ENCODE data around the gene RELN.

RELN gene

GRCh38 chr7:103995554-103995953 is 6.1 kb upstream of the RELN start:
- Histone ChIP-seq H3K4me1 (ENCODE audit: control insufficient read depth, insufficient read depth, low read length) (no peaks in the 10 kb centered on the region), H3K36me3 (ENCODE audit: control insufficient read depth, insufficient read depth, low read length) (no peaks in the 10 kb centered on the region), H3K27me3 (ENCODE audit: control insufficient read depth, insufficient read depth, low read length, poor library complexity, severe bottlenecking) (peaks cover 21% of the 10 kb centered on the region), H3K27ac (ENCODE audit: insufficient read depth, low read depth, low read length, poor library complexity, severe bottlenecking) (no peak overlapping the region), H3K4me3 (ENCODE audit: insufficient read depth, low read depth, low read length) (no peak overlapping the region), H3K9me3 (ENCODE audit: control insufficient read depth, low read length) (no peaks in the 10 kb centered on the region)

GRCh38 chr7:103993551-103993950 is 4.1 kb upstream of the RELN start:
- WGBS, 2 experiments: 71 to 100% methylated on average over 1 of the region's 1 CpG
- Histone ChIP-seq H3K4me1 (ENCODE audit: control insufficient read depth, insufficient read depth, low read length) (peaks cover 5% of the 10 kb centered on the region), H3K27ac (ENCODE audit: insufficient read depth, low read depth, low read length, poor library complexity, severe bottlenecking) (no peak overlapping the region), H3K27me3 (ENCODE audit: control insufficient read depth, insufficient read depth, low read length, poor library complexity, severe bottlenecking) (peaks cover 41% of the 10 kb centered on the region), H3K4me3 (ENCODE audit: insufficient read depth, low read depth, low read length) (no peak overlapping the region), H3K36me3 (ENCODE audit: control insufficient read depth, insufficient read depth, low read length) (no peaks in the 10 kb centered on the region), H3K9me3 (ENCODE audit: control insufficient read depth, low read length) (no peaks in the 10 kb centered on the region)

GRCh38 chr7:103991406-103991805 is 1.9 kb upstream of the RELN start:
- Histone ChIP-seq H3K4me1 (ENCODE audit: control insufficient read depth, insufficient read depth, low read length) (peaks cover 5% of the 10 kb centered on the region), H3K27ac (ENCODE audit: insufficient read depth, low read depth, low read length, poor library complexity, severe bottlenecking) (no peak overlapping the region), H3K9me3 (ENCODE audit: control insufficient read depth, low read length) (no peaks in the 10 kb centered on the region), H3K4me3 (ENCODE audit: insufficient read depth, low read depth, low read length) (no peak overlapping the region), H3K27me3 (ENCODE audit: control insufficient read depth, insufficient read depth, low read length, poor library complexity, severe bottlenecking) (peaks cover 62% of the 10 kb centered on the region), H3K36me3 (ENCODE audit: control insufficient read depth, insufficient read depth, low read length) (no peaks in the 10 kb centered on the region)
- 67 to 73% methylated on average over 1 of the region's 2 CpGs for WGBS, 2 experiments

GRCh38 chr7:103990991-103991390 is 1.5 kb upstream of the RELN start:
- no peak overlapping the region for H3K4me3 ChIP-seq (ENCODE audit: insufficient read depth, low read depth, low read length)
- H3K27ac ChIP-seq (ENCODE audit: insufficient read depth, low read depth, low read length, poor library complexity, severe bottlenecking): no peak overlapping the region
- peaks cover 5% of the 10 kb centered on the region for H3K4me1 ChIP-seq (ENCODE audit: control insufficient read depth, insufficient read depth, low read length)
- H3K9me3 ChIP-seq (ENCODE audit: control insufficient read depth, low read length): no peaks in the 10 kb centered on the region
- peaks cover 65% of the 10 kb centered on the region for H3K27me3 ChIP-seq (ENCODE audit: control insufficient read depth, insufficient read depth, low read length, poor library complexity, severe bottlenecking)
- no peaks in the 10 kb centered on the region for H3K36me3 ChIP-seq (ENCODE audit: control insufficient read depth, insufficient read depth, low read length)
- WGBS, 2 experiments: 48 to 64% methylated on average over 3 to 4 of the region's 4 CpGs

- Histone ChIP-seq H3K4me3 (ENCODE audit: insufficient read depth, low read depth, low read length) (peak overlapping the region; percentile 35), H3K27ac (ENCODE audit: insufficient read depth, low read depth, low read length, poor library complexity, severe bottlenecking) (no peak overlapping the region), H3K9me3 (ENCODE audit: control insufficient read depth, low read length) (no peaks in the 10 kb centered on the region), H3K4me1 (ENCODE audit: control insufficient read depth, insufficient read depth, low read length) (peaks cover 5% of the 10 kb centered on the region), H3K27me3 (ENCODE audit: control insufficient read depth, insufficient read depth, low read length, poor library complexity, severe bottlenecking) (peaks cover 74% of the 10 kb centered on the region), H3K36me3 (ENCODE audit: control insufficient read depth, insufficient read depth, low read length) (no peaks in the 10 kb centered on the region)
- WGBS, 2 experiments: 2 to 3% methylated on average over 80 of the region's 80 CpGs
Measured at GRCh38 chr7:103989785-103990767, 618 bp upstream of the RELN start.

GRCh38 chr7:103988468-103989199 is 824 bp downstream of the RELN start:
- H3K27me3 ChIP-seq (ENCODE audit: control insufficient read depth, insufficient read depth, low read length, poor library complexity, severe bottlenecking): peaks cover 82% of the 10 kb centered on the region
- peaks cover 5% of the 10 kb centered on the region for H3K4me1 ChIP-seq (ENCODE audit: control insufficient read depth, insufficient read depth, low read length)
- peak overlapping the region; percentile 37 for H3K4me3 ChIP-seq (ENCODE audit: insufficient read depth, low read depth, low read length)
- WGBS, 2 experiments: 2 to 3% methylated on average over 37 of the region's 37 CpGs
- H3K9me3 ChIP-seq (ENCODE audit: control insufficient read depth, low read length): no peaks in the 10 kb centered on the region
- no peak overlapping the region for H3K27ac ChIP-seq (ENCODE audit: insufficient read depth, low read depth, low read length, poor library complexity, severe bottlenecking)
- no peaks in the 10 kb centered on the region for H3K36me3 ChIP-seq (ENCODE audit: control insufficient read depth, insufficient read depth, low read length)

- Histone ChIP-seq H3K27ac (ENCODE audit: insufficient read depth, low read depth, low read length, poor library complexity, severe bottlenecking) (no peak overlapping the region), H3K4me1 (ENCODE audit: control insufficient read depth, insufficient read depth, low read length) (peaks cover 5% of the 10 kb centered on the region), H3K36me3 (ENCODE audit: control insufficient read depth, insufficient read depth, low read length) (no peaks in the 10 kb centered on the region), H3K9me3 (ENCODE audit: control insufficient read depth, low read length) (no peaks in the 10 kb centered on the region), H3K4me3 (ENCODE audit: insufficient read depth, low read depth, low read length) (no peak overlapping the region), H3K27me3 (ENCODE audit: control insufficient read depth, insufficient read depth, low read length, poor library complexity, severe bottlenecking) (peaks cover 89% of the 10 kb centered on the region)
- 41 to 43% methylated on average over 6 to 7 of the region's 7 CpGs for WGBS, 2 experiments
Measured at GRCh38 chr7:103987451-103987850, 2.0 kb downstream of the RELN start.

GRCh38 chr7:103985565-103986126 is 3.8 kb downstream of the RELN start:
- Histone ChIP-seq H3K4me3 (ENCODE audit: insufficient read depth, low read depth, low read length) (no peak overlapping the region), H3K36me3 (ENCODE audit: control insufficient read depth, insufficient read depth, low read length) (no peaks in the 10 kb centered on the region), H3K27ac (ENCODE audit: insufficient read depth, low read depth, low read length, poor library complexity, severe bottlenecking) (no peak overlapping the region), H3K27me3 (ENCODE audit: control insufficient read depth, insufficient read depth, low read length, poor library complexity, severe bottlenecking) (peaks cover 75% of the 10 kb centered on the region), H3K9me3 (ENCODE audit: control insufficient read depth, low read length) (no peaks in the 10 kb centered on the region), H3K4me1 (ENCODE audit: control insufficient read depth, insufficient read depth, low read length) (peaks cover 5% of the 10 kb centered on the region)
- WGBS, 2 experiments: 70 to 73% methylated on average over 4 to 6 of the region's 6 CpGs

GRCh38 chr7:103984050-103984449 is 5.4 kb downstream of the RELN start:
- H3K9me3 ChIP-seq (ENCODE audit: control insufficient read depth, low read length): no peaks in the 10 kb centered on the region
- H3K27ac ChIP-seq (ENCODE audit: insufficient read depth, low read depth, low read length, poor library complexity, severe bottlenecking): no peak overlapping the region
- WGBS, 2 experiments: no CpG with 5 or more reads among the region's 1 CpG
- no peak overlapping the region for H3K4me3 ChIP-seq (ENCODE audit: insufficient read depth, low read depth, low read length)
- H3K4me1 ChIP-seq (ENCODE audit: control insufficient read depth, insufficient read depth, low read length): peaks cover 5% of the 10 kb centered on the region
- H3K27me3 ChIP-seq (ENCODE audit: control insufficient read depth, insufficient read depth, low read length, poor library complexity, severe bottlenecking): peaks cover 59% of the 10 kb centered on the region
- H3K36me3 ChIP-seq (ENCODE audit: control insufficient read depth, insufficient read depth, low read length): no peaks in the 10 kb centered on the region
